ENCODE data around the gene PDE3A.
"Not testable (repeated sequence)": the region's sequence is repeated elsewhere in the genome, so short reads cannot be mapped to it uniquely, and the experiment has no call there.

Gene PDE3A

GRCh38 chr12:20525064-20525610 is 156.8 kb downstream of the PDE3A start:
- Histone ChIP-seq H3K36me3 (ENCODE audit: insufficient read depth, low read depth, low read length) (no peaks in the 10 kb centered on the region), H3K27ac (ENCODE audit: low read length) (no peak overlapping the region), H3K27me3 (ENCODE audit: insufficient read depth, low read length) (no peaks in the 10 kb centered on the region), H3K9me3 (ENCODE audit: insufficient read depth, low read depth, low read length) (no peaks in the 10 kb centered on the region), H3K4me1 (ENCODE audit: insufficient read depth, low read length) (peaks cover 10% of the 10 kb centered on the region; the same call in 1 of the 2 replicates), H3K9ac (ENCODE audit: low read depth, low read length) (no peak overlapping the region), H3K4me3 (ENCODE audit: low read length) (no peak overlapping the region)

GRCh38 chr12:20527417-20528163 is 159.3 kb downstream of the PDE3A start:
- no peak overlapping the region for H3K27ac ChIP-seq (ENCODE audit: low read length)
- H3K4me1 ChIP-seq (ENCODE audit: insufficient read depth, low read length), result peaks cover 10% of the 10 kb centered on the region; the same call in 1 of the 2 replicates
- no peak overlapping the region for H3K4me3 ChIP-seq (ENCODE audit: low read length)
- H3K9me3 ChIP-seq (ENCODE audit: insufficient read depth, low read depth, low read length), result no peaks in the 10 kb centered on the region
- no peaks in the 10 kb centered on the region for H3K27me3 ChIP-seq (ENCODE audit: insufficient read depth, low read length)
- no peaks in the 10 kb centered on the region for H3K36me3 ChIP-seq (ENCODE audit: insufficient read depth, low read depth, low read length)
- H3K9ac ChIP-seq (ENCODE audit: low read depth, low read length), result no peak overlapping the region

GRCh38 chr12:20528208-20528607 is 159.9 kb downstream of the PDE3A start:
- no peak overlapping the region for H3K27ac ChIP-seq (ENCODE audit: low read length)
- no peak overlapping the region for H3K4me3 ChIP-seq (ENCODE audit: low read length)
- H3K27me3 ChIP-seq (ENCODE audit: insufficient read depth, low read length), result no peaks in the 10 kb centered on the region
- no peaks in the 10 kb centered on the region for H3K9me3 ChIP-seq (ENCODE audit: insufficient read depth, low read depth, low read length)
- no peaks in the 10 kb centered on the region for H3K36me3 ChIP-seq (ENCODE audit: insufficient read depth, low read depth, low read length)
- no peak overlapping the region for H3K9ac ChIP-seq (ENCODE audit: low read depth, low read length)
- peaks cover 9% of the 10 kb centered on the region; the same call in 1 of the 2 replicates for H3K4me1 ChIP-seq (ENCODE audit: insufficient read depth, low read length)

- H3K9me3 ChIP-seq (ENCODE audit: insufficient read depth, low read depth, low read length), result no peaks in the 10 kb centered on the region
- no peaks in the 10 kb centered on the region for H3K4me1 ChIP-seq (ENCODE audit: insufficient read depth, low read length)
- H3K27me3 ChIP-seq (ENCODE audit: insufficient read depth, low read length), result no peaks in the 10 kb centered on the region
- H3K36me3 ChIP-seq (ENCODE audit: insufficient read depth, low read depth, low read length), result no peaks in the 10 kb centered on the region
- H3K9ac ChIP-seq (ENCODE audit: low read depth, low read length), result no peak overlapping the region
- no peak overlapping the region for H3K4me3 ChIP-seq (ENCODE audit: low read length)
- H3K27ac ChIP-seq (ENCODE audit: low read length), result no peak overlapping the region
These were observed 177.9 kb downstream of the PDE3A start for GRCh38 chr12:20546267-20546666.

GRCh38 chr12:20547816-20548575 is 179.7 kb downstream of the PDE3A start:
- no peak overlapping the region for H3K9ac ChIP-seq (ENCODE audit: low read depth, low read length)
- H3K36me3 ChIP-seq (ENCODE audit: insufficient read depth, low read depth, low read length), result no peaks in the 10 kb centered on the region
- H3K4me1 ChIP-seq (ENCODE audit: insufficient read depth, low read length), result no peaks in the 10 kb centered on the region
- H3K4me3 ChIP-seq (ENCODE audit: low read length), result no peak overlapping the region
- H3K27me3 ChIP-seq (ENCODE audit: insufficient read depth, low read length), result no peaks in the 10 kb centered on the region
- no peaks in the 10 kb centered on the region for H3K9me3 ChIP-seq (ENCODE audit: insufficient read depth, low read depth, low read length)
- no peak overlapping the region for H3K27ac ChIP-seq (ENCODE audit: low read length)

- no peaks in the 10 kb centered on the region for H3K27me3 ChIP-seq (ENCODE audit: insufficient read depth, low read length)
- H3K36me3 ChIP-seq (ENCODE audit: insufficient read depth, low read depth, low read length), result no peaks in the 10 kb centered on the region
- no peak overlapping the region for H3K27ac ChIP-seq (ENCODE audit: low read length)
- H3K9me3 ChIP-seq (ENCODE audit: insufficient read depth, low read depth, low read length), result no peaks in the 10 kb centered on the region
- no peaks in the 10 kb centered on the region for H3K4me1 ChIP-seq (ENCODE audit: insufficient read depth, low read length)
- H3K4me3 ChIP-seq (ENCODE audit: low read length), result no peak overlapping the region
- H3K9ac ChIP-seq (ENCODE audit: low read depth, low read length), result no peak overlapping the region
These were observed 180.3 kb downstream of the PDE3A start for GRCh38 chr12:20548611-20549010.

GRCh38 chr12:20549108-20549719 is 180.9 kb downstream of the PDE3A start:
- no peak overlapping the region for H3K4me3 ChIP-seq (ENCODE audit: low read length)
- no peaks in the 10 kb centered on the region for H3K9me3 ChIP-seq (ENCODE audit: insufficient read depth, low read depth, low read length)
- no peak overlapping the region for H3K27ac ChIP-seq (ENCODE audit: low read length)
- no peaks in the 10 kb centered on the region for H3K4me1 ChIP-seq (ENCODE audit: insufficient read depth, low read length)
- H3K9ac ChIP-seq (ENCODE audit: low read depth, low read length), result no peak overlapping the region
- H3K27me3 ChIP-seq (ENCODE audit: insufficient read depth, low read length), result no peaks in the 10 kb centered on the region
- no peaks in the 10 kb centered on the region for H3K36me3 ChIP-seq (ENCODE audit: insufficient read depth, low read depth, low read length)

GRCh38 chr12:20551742-20552442 is 183.6 kb downstream of the PDE3A start:
- not testable (repeated sequence) for H3K36me3 ChIP-seq (ENCODE audit: insufficient read depth, low read depth, low read length); H3K9ac ChIP-seq (ENCODE audit: low read depth, low read length); H3K9me3 ChIP-seq (ENCODE audit: insufficient read depth, low read depth, low read length); H3K4me1 ChIP-seq (ENCODE audit: insufficient read depth, low read length); H3K27ac ChIP-seq (ENCODE audit: low read length); H3K27me3 ChIP-seq (ENCODE audit: insufficient read depth, low read length); H3K4me3 ChIP-seq (ENCODE audit: low read length)

- H3K9ac ChIP-seq (ENCODE audit: low read depth, low read length); H3K9me3 ChIP-seq (ENCODE audit: insufficient read depth, low read depth, low read length); H3K36me3 ChIP-seq (ENCODE audit: insufficient read depth, low read depth, low read length); H3K4me3 ChIP-seq (ENCODE audit: low read length); H3K27me3 ChIP-seq (ENCODE audit: insufficient read depth, low read length); H3K4me1 ChIP-seq (ENCODE audit: insufficient read depth, low read length); H3K27ac ChIP-seq (ENCODE audit: low read length): not testable (repeated sequence)
These were observed 184.2 kb downstream of the PDE3A start for GRCh38 chr12:20552586-20552985.

- Histone ChIP-seq H3K4me3 (ENCODE audit: low read length) (no peak overlapping the region), H3K36me3 (ENCODE audit: insufficient read depth, low read depth, low read length) (no peaks in the 10 kb centered on the region), H3K27ac (ENCODE audit: low read length) (no peak overlapping the region)
These were observed 186.7 kb downstream of the PDE3A start for GRCh38 chr12:20555015-20555414.

GRCh38 chr12:20555771-20556170 is 187.4 kb downstream of the PDE3A start:
- Histone ChIP-seq H3K27me3 (ENCODE audit: insufficient read depth, low read length) (no peaks in the 10 kb centered on the region), H3K4me1 (ENCODE audit: insufficient read depth, low read length) (no peaks in the 10 kb centered on the region), H3K9me3 (ENCODE audit: insufficient read depth, low read depth, low read length) (no peaks in the 10 kb centered on the region), H3K27ac (ENCODE audit: low read length) (no peak overlapping the region), H3K36me3 (ENCODE audit: insufficient read depth, low read depth, low read length) (no peaks in the 10 kb centered on the region), H3K9ac (ENCODE audit: low read depth, low read length) (no peak overlapping the region), H3K4me3 (ENCODE audit: low read length) (no peak overlapping the region)

More at GRCh38 chr12:20555015-20555414, 186.7 kb downstream of the PDE3A start:
- no peak overlapping the region for H3K9ac ChIP-seq (ENCODE audit: low read depth, low read length)
- no peaks in the 10 kb centered on the region for H3K4me1 ChIP-seq (ENCODE audit: insufficient read depth, low read length)
- H3K9me3 ChIP-seq (ENCODE audit: insufficient read depth, low read depth, low read length), result no peaks in the 10 kb centered on the region
- no peaks in the 10 kb centered on the region for H3K27me3 ChIP-seq (ENCODE audit: insufficient read depth, low read length)

All from iPS-20b (cell line).